K562 (cell line): ENCODE measurements around the gene CUL1. TPM values are rescaled to one million over a fixed set of nuclear protein-coding genes. Genes with fewer than 3 reads are reported as not detected.

ENCODE experiments used
- HLTF ChIP-seq: fragments of 450-650 bp; IDR thresholded peaks from 2 replicates; pipeline ENCODE4 v1.6.1; 2016
- HMG20B ChIP-seq: fragments of 250-450 bp; sonication (Bioruptor Pico); IDR thresholded peaks from 2 replicates; pipeline ENCODE4 v1.5.0; 2021; ENCODE audit warnings: mild to moderate bottlenecking
- KLF13 ChIP-seq: fragments of 450-650 bp; IDR thresholded peaks from 2 replicates; pipeline ENCODE4 v1.6.1; 2016; ENCODE audit warnings: missing genetic modification characterization, low read depth, mild to moderate bottlenecking, missing compliant biosample characterization, moderate library complexity, borderline replicate concordance
- MAFF ChIP-seq: IDR thresholded peaks from 2 replicates; pipeline ENCODE4 v1.6.1; 2012; ENCODE audit warnings: low read length, improper control_type of control experiment
- MIER1 ChIP-seq: fragments of 450-650 bp; IDR thresholded peaks from 2 replicates; pipeline ENCODE4 v1.6.1; 2016; ENCODE audit warnings: antibody characterized with exemption, mild to moderate bottlenecking, low read depth
- TRIM24 ChIP-seq, 2 experiments: fragments of 450-650 bp; IDR thresholded peaks; 2 replicates each; pipeline ENCODE4 v1.6.1; 2016
- ZNF175 ChIP-seq: fragments of 200-800 bp; sonication (Bioruptor generic); IDR thresholded peaks from 2 replicates; pipeline ENCODE4 v1.6.1; 2016; ENCODE audit warnings: low read depth, mild to moderate bottlenecking, missing genetic modification characterization, missing compliant biosample characterization
- polyA plus RNA-seq, 8 experiments: library from polyadenylated mRNA; depleted of rRNA in 4 of 8; stranded (reverse) in 5 of 8; unstranded in 3 of 8; fragments of >200 nt; fragmentation: Nextera tagmentation in 2 of 8; fragmentation: Illumina TruSeq in 1 of 8; extraction: Ambion mirVana in 2 of 8; extraction: Trizol in 1 of 8; gene quantifications; 2 replicates each; pipeline versions ENCODE4 v1.2.1 to v1.2.3, GENCODE V29; 2011 to 2014; ENCODE audit warnings: inconsistent platforms in 1 of 8, missing spikeins in 1 of 8
- total RNA-seq, 7 experiments: library from RNA; depleted of rRNA in 6 of 7; stranded (reverse); fragments of >200 nt in 6 of 7; fragmentation: Illumina TruSeq in 2 of 7; extraction: Trizol in 2 of 7; gene quantifications; 2 replicates each; pipeline versions ENCODE4 v1.2.1 to v1.2.3, GENCODE V29; 2011 to 2021; ENCODE audit warnings: low replicate concordance in 1 of 7
- TF ChIP-seq, protein P1 (sequence below): fragments of 450-650 bp; IDR thresholded peaks from 2 replicates; pipeline ENCODE4 v1.6.1; 2016; ENCODE audit warnings: mild to moderate bottlenecking, moderate library complexity
- TF ChIP-seq, protein P2 (sequence below): fragments of 450-650 bp; formaldehyde crosslinking; IDR thresholded peaks from 2 replicates; pipeline ENCODE4 v1.4.0; 2020; ENCODE audit warnings: mild to moderate bottlenecking, moderate library complexity
- TF ChIP-seq, protein P3 (sequence below): fragments of 250-450 bp; sonication (Bioruptor Pico); IDR thresholded peaks from 2 replicates; pipeline ENCODE4 v1.8.0; 2022; ENCODE audit warnings: inconsistent platforms, mild to moderate bottlenecking, moderate library complexity, borderline replicate concordance

CUL1 gene
- total and polyA plus RNA-seq, 9 of the 15 experiments (the other 6 are each of a cell fraction or from before 2014, with no cell fraction given): 31.5 to 107 (median 96.5) TPM

DNA sequence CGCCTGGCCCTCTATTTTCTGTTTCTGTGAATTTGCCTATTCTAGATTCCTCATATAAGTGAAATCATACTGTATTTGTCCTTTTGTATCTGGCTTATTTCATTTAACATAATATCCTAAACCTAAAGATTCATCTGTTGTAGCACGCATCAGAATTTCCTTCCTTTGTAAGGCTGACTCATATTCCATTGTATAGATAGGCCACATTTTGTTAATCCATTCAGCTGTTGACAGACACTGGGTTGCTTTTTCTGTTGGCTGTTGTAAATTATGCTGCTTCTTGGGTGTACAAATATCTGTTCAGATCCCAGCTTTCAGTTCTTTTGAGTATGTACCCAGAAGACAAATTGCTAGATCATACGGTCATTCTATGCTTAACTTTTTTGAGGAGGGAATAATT lies 28.8 kb upstream of the CUL1 start (continued):
- TF ChIP-seq, protein P1, sequence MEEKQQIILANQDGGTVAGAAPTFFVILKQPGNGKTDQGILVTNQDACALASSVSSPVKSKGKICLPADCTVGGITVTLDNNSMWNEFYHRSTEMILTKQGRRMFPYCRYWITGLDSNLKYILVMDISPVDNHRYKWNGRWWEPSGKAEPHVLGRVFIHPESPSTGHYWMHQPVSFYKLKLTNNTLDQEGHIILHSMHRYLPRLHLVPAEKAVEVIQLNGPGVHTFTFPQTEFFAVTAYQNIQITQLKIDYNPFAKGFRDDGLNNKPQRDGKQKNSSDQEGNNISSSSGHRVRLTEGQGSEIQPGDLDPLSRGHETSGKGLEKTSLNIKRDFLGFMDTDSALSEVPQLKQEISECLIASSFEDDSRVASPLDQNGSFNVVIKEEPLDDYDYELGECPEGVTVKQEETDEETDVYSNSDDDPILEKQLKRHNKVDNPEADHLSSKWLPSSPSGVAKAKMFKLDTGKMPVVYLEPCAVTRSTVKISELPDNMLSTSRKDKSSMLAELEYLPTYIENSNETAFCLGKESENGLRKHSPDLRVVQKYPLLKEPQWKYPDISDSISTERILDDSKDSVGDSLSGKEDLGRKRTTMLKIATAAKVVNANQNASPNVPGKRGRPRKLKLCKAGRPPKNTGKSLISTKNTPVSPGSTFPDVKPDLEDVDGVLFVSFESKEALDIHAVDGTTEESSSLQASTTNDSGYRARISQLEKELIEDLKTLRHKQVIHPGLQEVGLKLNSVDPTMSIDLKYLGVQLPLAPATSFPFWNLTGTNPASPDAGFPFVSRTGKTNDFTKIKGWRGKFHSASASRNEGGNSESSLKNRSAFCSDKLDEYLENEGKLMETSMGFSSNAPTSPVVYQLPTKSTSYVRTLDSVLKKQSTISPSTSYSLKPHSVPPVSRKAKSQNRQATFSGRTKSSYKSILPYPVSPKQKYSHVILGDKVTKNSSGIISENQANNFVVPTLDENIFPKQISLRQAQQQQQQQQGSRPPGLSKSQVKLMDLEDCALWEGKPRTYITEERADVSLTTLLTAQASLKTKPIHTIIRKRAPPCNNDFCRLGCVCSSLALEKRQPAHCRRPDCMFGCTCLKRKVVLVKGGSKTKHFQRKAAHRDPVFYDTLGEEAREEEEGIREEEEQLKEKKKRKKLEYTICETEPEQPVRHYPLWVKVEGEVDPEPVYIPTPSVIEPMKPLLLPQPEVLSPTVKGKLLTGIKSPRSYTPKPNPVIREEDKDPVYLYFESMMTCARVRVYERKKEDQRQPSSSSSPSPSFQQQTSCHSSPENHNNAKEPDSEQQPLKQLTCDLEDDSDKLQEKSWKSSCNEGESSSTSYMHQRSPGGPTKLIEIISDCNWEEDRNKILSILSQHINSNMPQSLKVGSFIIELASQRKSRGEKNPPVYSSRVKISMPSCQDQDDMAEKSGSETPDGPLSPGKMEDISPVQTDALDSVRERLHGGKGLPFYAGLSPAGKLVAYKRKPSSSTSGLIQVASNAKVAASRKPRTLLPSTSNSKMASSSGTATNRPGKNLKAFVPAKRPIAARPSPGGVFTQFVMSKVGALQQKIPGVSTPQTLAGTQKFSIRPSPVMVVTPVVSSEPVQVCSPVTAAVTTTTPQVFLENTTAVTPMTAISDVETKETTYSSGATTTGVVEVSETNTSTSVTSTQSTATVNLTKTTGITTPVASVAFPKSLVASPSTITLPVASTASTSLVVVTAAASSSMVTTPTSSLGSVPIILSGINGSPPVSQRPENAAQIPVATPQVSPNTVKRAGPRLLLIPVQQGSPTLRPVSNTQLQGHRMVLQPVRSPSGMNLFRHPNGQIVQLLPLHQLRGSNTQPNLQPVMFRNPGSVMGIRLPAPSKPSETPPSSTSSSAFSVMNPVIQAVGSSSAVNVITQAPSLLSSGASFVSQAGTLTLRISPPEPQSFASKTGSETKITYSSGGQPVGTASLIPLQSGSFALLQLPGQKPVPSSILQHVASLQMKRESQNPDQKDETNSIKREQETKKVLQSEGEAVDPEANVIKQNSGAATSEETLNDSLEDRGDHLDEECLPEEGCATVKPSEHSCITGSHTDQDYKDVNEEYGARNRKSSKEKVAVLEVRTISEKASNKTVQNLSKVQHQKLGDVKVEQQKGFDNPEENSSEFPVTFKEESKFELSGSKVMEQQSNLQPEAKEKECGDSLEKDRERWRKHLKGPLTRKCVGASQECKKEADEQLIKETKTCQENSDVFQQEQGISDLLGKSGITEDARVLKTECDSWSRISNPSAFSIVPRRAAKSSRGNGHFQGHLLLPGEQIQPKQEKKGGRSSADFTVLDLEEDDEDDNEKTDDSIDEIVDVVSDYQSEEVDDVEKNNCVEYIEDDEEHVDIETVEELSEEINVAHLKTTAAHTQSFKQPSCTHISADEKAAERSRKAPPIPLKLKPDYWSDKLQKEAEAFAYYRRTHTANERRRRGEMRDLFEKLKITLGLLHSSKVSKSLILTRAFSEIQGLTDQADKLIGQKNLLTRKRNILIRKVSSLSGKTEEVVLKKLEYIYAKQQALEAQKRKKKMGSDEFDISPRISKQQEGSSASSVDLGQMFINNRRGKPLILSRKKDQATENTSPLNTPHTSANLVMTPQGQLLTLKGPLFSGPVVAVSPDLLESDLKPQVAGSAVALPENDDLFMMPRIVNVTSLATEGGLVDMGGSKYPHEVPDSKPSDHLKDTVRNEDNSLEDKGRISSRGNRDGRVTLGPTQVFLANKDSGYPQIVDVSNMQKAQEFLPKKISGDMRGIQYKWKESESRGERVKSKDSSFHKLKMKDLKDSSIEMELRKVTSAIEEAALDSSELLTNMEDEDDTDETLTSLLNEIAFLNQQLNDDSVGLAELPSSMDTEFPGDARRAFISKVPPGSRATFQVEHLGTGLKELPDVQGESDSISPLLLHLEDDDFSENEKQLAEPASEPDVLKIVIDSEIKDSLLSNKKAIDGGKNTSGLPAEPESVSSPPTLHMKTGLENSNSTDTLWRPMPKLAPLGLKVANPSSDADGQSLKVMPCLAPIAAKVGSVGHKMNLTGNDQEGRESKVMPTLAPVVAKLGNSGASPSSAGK: no peak
- TF ChIP-seq MAFF (no peak), TRIM24 (IDR thresholded peaks at IDR 0.05) (no peak), KLF13 (tag) (no peak), HLTF (no peak), MIER1 (no peak), HMG20B (CRISPR knock-in tag) (no peak), ZNF175 (CRISPR knock-in tag) (no peak)
- TF ChIP-seq, protein P2, sequence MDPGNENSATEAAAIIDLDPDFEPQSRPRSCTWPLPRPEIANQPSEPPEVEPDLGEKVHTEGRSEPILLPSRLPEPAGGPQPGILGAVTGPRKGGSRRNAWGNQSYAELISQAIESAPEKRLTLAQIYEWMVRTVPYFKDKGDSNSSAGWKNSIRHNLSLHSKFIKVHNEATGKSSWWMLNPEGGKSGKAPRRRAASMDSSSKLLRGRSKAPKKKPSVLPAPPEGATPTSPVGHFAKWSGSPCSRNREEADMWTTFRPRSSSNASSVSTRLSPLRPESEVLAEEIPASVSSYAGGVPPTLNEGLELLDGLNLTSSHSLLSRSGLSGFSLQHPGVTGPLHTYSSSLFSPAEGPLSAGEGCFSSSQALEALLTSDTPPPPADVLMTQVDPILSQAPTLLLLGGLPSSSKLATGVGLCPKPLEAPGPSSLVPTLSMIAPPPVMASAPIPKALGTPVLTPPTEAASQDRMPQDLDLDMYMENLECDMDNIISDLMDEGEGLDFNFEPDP: no peak
- TF ChIP-seq, protein P3, sequence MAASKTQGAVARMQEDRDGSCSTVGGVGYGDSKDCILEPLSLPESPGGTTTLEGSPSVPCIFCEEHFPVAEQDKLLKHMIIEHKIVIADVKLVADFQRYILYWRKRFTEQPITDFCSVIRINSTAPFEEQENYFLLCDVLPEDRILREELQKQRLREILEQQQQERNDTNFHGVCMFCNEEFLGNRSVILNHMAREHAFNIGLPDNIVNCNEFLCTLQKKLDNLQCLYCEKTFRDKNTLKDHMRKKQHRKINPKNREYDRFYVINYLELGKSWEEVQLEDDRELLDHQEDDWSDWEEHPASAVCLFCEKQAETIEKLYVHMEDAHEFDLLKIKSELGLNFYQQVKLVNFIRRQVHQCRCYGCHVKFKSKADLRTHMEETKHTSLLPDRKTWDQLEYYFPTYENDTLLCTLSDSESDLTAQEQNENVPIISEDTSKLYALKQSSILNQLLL (CRISPR knock-in tag): no peak
